GM12892 (cell line): Measurements from ENCODE around the gene SIVA1.

Experiments used
- POLR2A ChIP-seq: IDR thresholded peaks from 2 replicates; pipeline ENCODE4 v1.6.1; 2011; ENCODE audit warnings: low read depth, low read length, control low read depth
- POLR2AphosphoS5 ChIP-seq: IDR thresholded peaks from 2 replicates; pipeline ENCODE4 v1.6.1; 2011; ENCODE audit warnings: low read depth, low read length, control low read depth
- TAF1 ChIP-seq: IDR thresholded peaks from 2 replicates; pipeline ENCODE4 v1.6.1; 2011; ENCODE audit warnings: low read depth, mild to moderate bottlenecking, control low read depth, low read length, borderline replicate concordance

DNA sequence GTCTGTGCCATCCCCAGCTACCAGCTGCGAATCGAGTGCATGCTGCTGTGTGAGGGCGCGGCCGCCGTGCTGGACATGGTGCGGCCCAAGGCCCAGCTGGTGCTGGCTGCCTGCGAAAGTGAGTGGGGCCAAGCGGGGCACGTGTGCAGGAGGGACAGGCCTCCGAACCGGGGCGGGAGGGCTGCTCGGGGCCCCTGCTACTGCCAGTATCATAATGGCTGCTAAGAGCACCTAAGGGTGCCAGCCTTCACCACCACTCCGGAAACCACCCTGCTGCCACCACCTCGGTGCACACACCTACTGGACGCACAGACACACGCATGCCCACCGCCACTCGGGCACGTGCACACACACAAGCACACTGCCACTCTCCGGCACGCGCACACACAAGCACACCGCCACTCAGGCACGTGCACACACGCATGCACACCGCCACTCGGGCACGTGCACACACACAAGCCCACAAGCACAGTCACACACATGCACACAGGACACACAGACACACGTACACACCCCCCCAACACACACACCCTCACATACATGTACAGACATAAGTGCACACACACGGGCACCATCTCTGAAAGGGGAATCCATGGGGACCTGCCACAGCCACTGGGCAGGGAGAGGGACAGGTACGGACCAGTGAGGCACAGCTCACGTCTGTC is 42.7 kb upstream of the SIVA1 start:
- TF ChIP-seq POLR2AphosphoS5 = no peak
- TF ChIP-seq POLR2A = no peak
- no peak for TF ChIP-seq TAF1
